DMS114 treated with DMSO at 0.1 percent for 48 hours (cell line): ENCODE measurements around the gene SMTNL2.
A peak's percentile ranks its signal among the peaks of the same experiment; 100 is the strongest.
"Not testable (repeated sequence)": the region's sequence is repeated elsewhere in the genome, so short reads cannot be mapped to it uniquely, and the experiment has no call there.

ENCODE experiments used
- DNase-seq: peaks from one replicate; lab custom pipeline; 2025; ENCODE audit not compliant: unreplicated experiment; lab: John Stamatoyannopoulos, UW

SMTNL2 gene

GRCh38 chr17:4559966-4560365, 24.4 kb upstream of the SMTNL2 start:
- no peak for DNase-seq

- DNase-seq, result no peak
Measured at GRCh38 chr17:4560421-4560820, 23.9 kb upstream of the SMTNL2 start, which contains the start of gene GGT6. GGT6 (minus strand) TSS chr17:4560577; CDS start chr17:4560521, 56 bp downstream.

- no peak for DNase-seq
Measured at GRCh38 chr17:4560837-4561256, 23.5 kb upstream of the SMTNL2 start.

GRCh38 chr17:4562015-4562969, 22.0 kb upstream of the SMTNL2 start:
- DNase-seq, result no peak

GRCh38 chr17:4565209-4566141, 18.9 kb upstream of the SMTNL2 start:
- peak; percentile 78 for DNase-seq

GRCh38 chr17:4566785-4567184, 17.5 kb upstream of the SMTNL2 start:
- DNase-seq, result peak; percentile 51

- DNase-seq, result no peak
Measured at GRCh38 chr17:4569591-4569990, 14.7 kb upstream of the SMTNL2 start.

GRCh38 chr17:4572131-4572530, 12.2 kb upstream of the SMTNL2 start:
- no peak for DNase-seq

GRCh38 chr17:4573115-4573514, 11.2 kb upstream of the SMTNL2 start:
- DNase-seq, result no peak

GRCh38 chr17:4573669-4574068, 10.7 kb upstream of the SMTNL2 start:
- DNase-seq, result no peak

GRCh38 chr17:4574448-4575045, 9.8 kb upstream of the SMTNL2 start:
- DNase-seq, result no peak

- DNase-seq, result no peak
Measured at GRCh38 chr17:4576161-4576558, 8.2 kb upstream of the SMTNL2 start.

- DNase-seq, result no peak
Measured at GRCh38 chr17:4576729-4577322, 7.5 kb upstream of the SMTNL2 start.

GRCh38 chr17:4577386-4577993, 6.8 kb upstream of the SMTNL2 start:
- no peak for DNase-seq

GRCh38 chr17:4578349-4578748, 6.0 kb upstream of the SMTNL2 start:
- not testable (repeated sequence) for DNase-seq

GRCh38 chr17:4579678-4580077, 4.7 kb upstream of the SMTNL2 start:
- no peak for DNase-seq

- no peak for DNase-seq
Measured at GRCh38 chr17:4580291-4580690, 4.0 kb upstream of the SMTNL2 start.

GRCh38 chr17:4582101-4582501, 2.2 kb upstream of the SMTNL2 start:
- no peak for DNase-seq

GRCh38 chr17:4582691-4583090, 1.6 kb upstream of the SMTNL2 start:
- no peak for DNase-seq

- DNase-seq, result no peak
Measured at GRCh38 chr17:4583206-4583605, 1.1 kb upstream of the SMTNL2 start.

- peak; percentile 37 for DNase-seq
Measured at GRCh38 chr17:4583782-4584100, 588 bp upstream of the SMTNL2 start.
